OCI-LY1 (cell line): ENCODE measurements around the gene KAT2B.

Experiments
- H2AFZ ChIP-seq: fragments of 200-600 bp; sonication (generic), shearing (Covaris generic); 2 replicates; pipeline ENCODE4 v1.6.0; 2014; ENCODE audit warnings: antibody characterized with exemption, mild to moderate bottlenecking, low read length
- H3F3A ChIP-seq: fragments of 200-600 bp; sonication (generic), shearing (Covaris generic); 2 replicates; pipeline ENCODE4 v1.6.0; 2014; ENCODE audit warnings: mild to moderate bottlenecking, antibody characterized with exemption, low read length, moderate library complexity; ENCODE audit not compliant: insufficient read depth
- H3K27ac ChIP-seq: fragments of 200-600 bp; sonication (generic); 2 replicates; pipeline ENCODE4 v1.5.1; 2014; ENCODE audit warnings: low read length, mixed run types, mild to moderate bottlenecking, low read depth; ENCODE audit not compliant: poor library complexity, severe bottlenecking
- H3K27me3 ChIP-seq: fragments of 200-600 bp; sonication (generic); 2 replicates; pipeline ENCODE4 v1.6.0; 2014; ENCODE audit warnings: antibody characterized with exemption, mild to moderate bottlenecking, low read length, moderate library complexity; ENCODE audit not compliant: insufficient read depth
- H3K36me3 ChIP-seq: fragments of 200-600 bp; sonication (generic); 2 replicates; pipeline ENCODE4 v1.6.1; 2014; ENCODE audit warnings: mild to moderate bottlenecking, antibody characterized with exemption, low read length, moderate library complexity, mixed read lengths; ENCODE audit not compliant: insufficient read depth
- H3K4me1 ChIP-seq: fragments of 200-600 bp; sonication (generic); 2 replicates; pipeline ENCODE4 v1.5.1; 2014; ENCODE audit warnings: mild to moderate bottlenecking, low read length, moderate library complexity; ENCODE audit not compliant: insufficient read depth, severe bottlenecking
- H3K4me2 ChIP-seq: fragments of 200-600 bp; sonication (generic), shearing (Covaris generic); 2 replicates; pipeline ENCODE4 v1.6.1; 2014; ENCODE audit warnings: low read length
- H3K4me3 ChIP-seq: fragments of 200-600 bp; sonication (generic); 2 replicates; pipeline ENCODE4 v1.5.1; 2014; ENCODE audit warnings: low read length, low read depth, mild to moderate bottlenecking, mixed read lengths; ENCODE audit not compliant: poor library complexity, severe bottlenecking
- H3K79me2 ChIP-seq: fragments of 200-600 bp; shearing (Covaris generic); 2 replicates; pipeline ENCODE4 v1.6.1; 2016; ENCODE audit warnings: mixed run types, low read length, mixed read lengths; ENCODE audit not compliant: insufficient read depth
- H3K9ac ChIP-seq: fragments of 200-600 bp; sonication (generic), shearing (Covaris generic); 2 replicates; pipeline ENCODE4 v1.6.1; 2014; ENCODE audit warnings: mild to moderate bottlenecking, low read length, mixed read lengths
- H3K9me2 ChIP-seq: fragments of 200-600 bp; sonication (generic), shearing (Covaris generic); 2 replicates; pipeline ENCODE4 v1.6.1; 2014; ENCODE audit warnings: low read depth, mild to moderate bottlenecking, low read length, mixed read lengths
- H3K9me3 ChIP-seq: fragments of 200-600 bp; shearing (Covaris generic); 2 replicates; pipeline ENCODE4 v1.6.1; 2014; ENCODE audit warnings: low read length, mixed read lengths
- H4K20me1 ChIP-seq: fragments of 200-600 bp; sonication (generic), shearing (Covaris generic); 2 replicates; pipeline ENCODE4 v1.6.0; 2016; ENCODE audit warnings: mild to moderate bottlenecking, low read length; ENCODE audit not compliant: insufficient read depth
- CTCF ChIP-seq: fragments of 200-600 bp; sonication (generic), shearing (Covaris generic); IDR thresholded peaks from 2 replicates; pipeline ENCODE4 v1.5.1; 2017; ENCODE audit warnings: mild to moderate bottlenecking, antibody characterized with exemption, low read length, moderate library complexity, mixed read lengths
- EZH2 ChIP-seq: fragments of 200-600 bp; sonication (generic), shearing (Covaris generic); IDR thresholded peaks from 2 replicates; pipeline ENCODE4 v1.8.0; 2017; ENCODE audit warnings: borderline replicate concordance, mixed run types, mild to moderate bottlenecking, antibody characterized with exemption, low read length, moderate library complexity, mixed read lengths

The KAT2B gene

DNA sequence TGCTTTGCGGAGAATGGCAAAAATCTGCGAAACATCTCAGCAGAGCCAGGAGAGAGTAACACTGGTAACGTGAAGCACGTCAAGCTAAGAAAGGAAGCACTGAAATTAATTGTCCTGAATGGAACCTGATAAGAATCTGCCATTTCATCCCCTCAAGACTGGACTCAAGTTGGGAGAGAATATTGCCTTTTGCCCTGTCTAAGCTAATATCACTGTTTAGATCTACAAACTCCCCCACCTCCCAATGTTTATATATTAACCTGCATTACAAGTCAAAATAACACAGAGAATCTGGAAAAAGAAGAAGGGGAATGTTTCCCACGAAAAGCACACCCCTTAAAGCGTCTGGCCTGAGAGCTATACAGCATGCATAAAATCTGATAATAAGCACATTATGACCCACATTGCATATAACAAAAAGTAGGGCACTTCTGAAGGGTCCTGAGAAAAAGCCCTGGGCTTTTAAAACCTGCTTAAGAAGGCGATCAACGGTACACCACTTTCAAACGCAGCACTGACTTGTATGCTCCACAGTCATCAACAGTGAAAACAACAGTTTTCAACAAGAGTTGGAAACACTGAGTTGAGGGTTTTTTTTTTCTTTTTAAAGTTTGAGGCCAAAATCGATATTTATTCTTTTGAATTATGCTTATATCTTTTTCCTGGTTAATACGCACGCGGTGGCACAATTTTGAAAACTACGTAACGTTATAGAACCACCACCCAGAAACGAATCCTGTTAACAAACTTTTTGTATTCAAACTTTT, 1.4 kb upstream of the KAT2B start:
- Histone ChIP-seq H3K36me3 (no peaks in the 10 kb centered on the region), H4K20me1 (no peaks in the 10 kb centered on the region), H3K9ac (peak overlapping the region; percentile 96)

GRCh38 chr3:20039466-20039764, 831 bp upstream of the KAT2B start:
- Histone ChIP-seq H3K27me3 (no peaks in the 10 kb centered on the region), H3K27ac (peak overlapping the region; percentile 97), H3F3A (peaks cover 5% of the 10 kb centered on the region; the same call in 1 of the 2 replicates), H3K36me3 (no peaks in the 10 kb centered on the region), H3K4me2 (peak overlapping the region; percentile 92), H3K9me2 (no peaks in the 10 kb centered on the region), H3K9ac (peak overlapping the region; percentile 96), H2AFZ (peak overlapping the region; percentile 53), H3K9me3 (no peaks in the 10 kb centered on the region), H4K20me1 (no peaks in the 10 kb centered on the region), H3K4me1 (peaks cover 44% of the 10 kb centered on the region), H3K79me2 (peaks cover 12% of the 10 kb centered on the region), H3K4me3 (peak overlapping the region; percentile 75)
- TF ChIP-seq EZH2 (no peak), CTCF (no peak)

More for the DNA sequence above, 1.4 kb upstream of the KAT2B start:
- Histone ChIP-seq H3K9me3 (no peaks in the 10 kb centered on the region), H3K79me2 (peaks cover 7% of the 10 kb centered on the region), H3F3A (peaks cover 5% of the 10 kb centered on the region; the same call in 1 of the 2 replicates), H3K4me3 (peak overlapping the region; percentile 75), H3K4me1 (peaks cover 39% of the 10 kb centered on the region), H3K4me2 (peak overlapping the region; percentile 92), H2AFZ (peak overlapping the region; percentile 53), H3K27ac (peak overlapping the region; percentile 97), H3K27me3 (no peaks in the 10 kb centered on the region), H3K9me2 (no peaks in the 10 kb centered on the region)
- TF ChIP-seq EZH2, result no peak
- TF ChIP-seq CTCF, result no peak

GRCh38 chr3:20040548-20041196, 426 bp downstream of the KAT2B start:
- TF ChIP-seq CTCF, result no peak
- TF ChIP-seq EZH2, result no peak
- Histone ChIP-seq H2AFZ (no peak overlapping the region), H3K9ac (peak overlapping the region; percentile 76), H3K4me2 (peak overlapping the region; percentile 73), H3K9me2 (no peaks in the 10 kb centered on the region), H3K36me3 (no peaks in the 10 kb centered on the region), H3K4me1 (peaks cover 49% of the 10 kb centered on the region), H3F3A (peaks cover 5% of the 10 kb centered on the region; the same call in 1 of the 2 replicates), H3K79me2 (peaks cover 17% of the 10 kb centered on the region), H3K4me3 (peak overlapping the region; percentile 75), H3K27ac (peak overlapping the region; percentile 92), H3K9me3 (no peaks in the 10 kb centered on the region), H3K27me3 (no peaks in the 10 kb centered on the region), H4K20me1 (no peaks in the 10 kb centered on the region)
